DMS153 treated with DMSO at 0.1 percent for 48 hours (cell line): Measurements from ENCODE around the gene ACE.
A peak's percentile ranks its signal among the peaks of the same experiment; 100 is the strongest.

Experiments
- DNase-seq: peaks from one replicate; lab custom pipeline; 2025; ENCODE audit not compliant: unreplicated experiment; lab: John Stamatoyannopoulos, UW

ACE gene

GRCh38 chr17:63474586-63475460, 2.0 kb upstream of the ACE start:
- no peak for DNase-seq

- DNase-seq = no peak
Measured at GRCh38 chr17:63475491-63476412, 1.1 kb upstream of the ACE start.

GRCh38 chr17:63476459-63476853, 405 bp upstream of the ACE start:
- no peak for DNase-seq

- peak; percentile 11 for DNase-seq
Measured at GRCh38 chr17:63477480-63478440, 899 bp downstream of the ACE start.

DNA sequence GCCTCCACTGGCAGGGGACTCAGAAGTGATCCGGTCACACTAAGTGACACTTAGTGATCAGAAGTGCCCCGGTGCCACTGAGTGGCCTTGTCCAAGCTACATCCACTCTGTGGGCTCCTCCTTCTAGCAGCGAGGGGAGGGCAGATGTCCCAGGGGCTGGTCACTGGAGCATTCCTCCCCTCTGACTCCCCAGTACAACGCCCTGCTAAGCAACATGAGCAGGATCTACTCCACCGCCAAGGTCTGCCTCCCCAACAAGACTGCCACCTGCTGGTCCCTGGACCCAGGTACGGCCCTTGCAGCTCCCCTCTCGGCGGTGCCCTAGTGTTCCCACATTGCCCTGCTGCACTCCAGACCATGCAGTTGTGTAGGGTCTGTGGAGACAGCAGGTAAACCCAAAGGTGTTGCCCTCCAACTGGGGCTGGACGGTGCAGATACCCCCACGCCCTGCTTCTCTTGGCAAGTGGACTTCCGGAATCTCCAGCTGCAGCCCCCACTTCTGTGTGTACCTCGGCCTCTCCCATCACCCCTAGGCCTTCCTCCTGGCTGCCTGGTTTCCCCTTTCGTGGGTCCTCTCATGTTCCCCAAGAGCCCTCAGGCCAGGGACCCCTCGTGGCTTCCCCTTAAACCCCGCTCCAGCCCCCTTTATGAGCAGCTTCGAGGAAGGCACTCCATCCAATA, 2.1 kb downstream of the ACE start:
- DNase-seq = peak; percentile 25

DNA sequence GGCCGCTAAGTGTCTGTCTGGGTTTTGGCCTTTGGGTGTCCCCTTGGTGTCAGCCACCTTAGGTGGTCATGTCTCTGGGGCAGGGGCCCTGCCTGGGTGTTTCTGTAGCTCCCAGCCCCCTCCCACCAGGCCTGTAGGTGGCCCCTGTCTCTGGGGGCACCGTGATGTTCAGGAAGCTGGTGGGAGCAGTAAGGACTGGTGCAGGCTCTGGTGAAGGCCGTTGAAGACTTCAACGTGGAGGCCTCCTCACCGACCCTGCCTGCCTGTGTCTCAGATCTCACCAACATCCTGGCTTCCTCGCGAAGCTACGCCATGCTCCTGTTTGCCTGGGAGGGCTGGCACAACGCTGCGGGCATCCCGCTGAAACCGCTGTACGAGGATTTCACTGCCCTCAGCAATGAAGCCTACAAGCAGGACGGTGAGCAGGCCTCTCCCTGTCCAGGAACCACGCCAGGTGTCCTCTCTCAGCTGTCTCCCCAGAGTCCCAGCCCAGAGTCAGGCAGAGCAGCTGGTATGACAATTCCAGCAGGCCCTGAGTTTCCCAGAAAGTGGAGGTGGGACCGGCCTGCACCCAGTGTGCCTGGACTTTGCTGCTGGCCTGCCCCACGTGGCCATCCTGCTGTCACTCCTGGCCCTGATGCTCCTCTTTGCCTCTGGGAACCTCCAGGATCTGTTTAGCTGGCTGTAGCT, 2.8 kb downstream of the ACE start:
- peak; percentile 23 for DNase-seq

- DNase-seq = no peak
Measured at GRCh38 chr17:63480192-63480784, 3.4 kb downstream of the ACE start.

GRCh38 chr17:63480826-63481487, 4.1 kb downstream of the ACE start:
- peak; percentile 85 for DNase-seq

DNA sequence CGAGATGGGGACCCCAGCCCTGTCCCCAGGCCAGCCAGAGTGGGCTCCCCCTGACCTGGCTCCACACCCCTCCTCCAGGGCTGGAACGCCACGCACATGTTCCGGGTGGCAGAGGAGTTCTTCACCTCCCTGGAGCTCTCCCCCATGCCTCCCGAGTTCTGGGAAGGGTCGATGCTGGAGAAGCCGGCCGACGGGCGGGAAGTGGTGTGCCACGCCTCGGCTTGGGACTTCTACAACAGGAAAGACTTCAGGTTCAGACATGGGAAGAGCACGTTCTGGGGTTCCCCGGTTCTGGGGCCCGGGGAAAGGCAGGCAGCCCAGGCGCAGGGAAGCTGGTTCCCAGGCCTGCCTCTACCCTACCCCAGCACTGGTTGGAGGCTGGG, 4.6 kb downstream of the ACE start:
- DNase-seq = no peak

DNA sequence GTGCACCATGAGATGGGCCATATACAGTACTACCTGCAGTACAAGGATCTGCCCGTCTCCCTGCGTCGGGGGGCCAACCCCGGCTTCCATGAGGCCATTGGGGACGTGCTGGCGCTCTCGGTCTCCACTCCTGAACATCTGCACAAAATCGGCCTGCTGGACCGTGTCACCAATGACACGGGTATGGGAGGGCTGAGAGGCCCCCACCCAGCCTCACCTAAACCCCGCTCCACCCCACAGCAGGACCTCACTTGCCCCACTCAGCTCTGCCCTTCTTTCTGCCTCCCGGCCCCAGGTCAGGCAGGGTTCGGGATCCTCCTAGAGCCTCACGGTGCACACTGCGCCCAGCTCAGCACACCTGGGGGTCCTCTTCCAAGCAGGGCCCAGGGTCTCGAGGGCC, 5.6 kb downstream of the ACE start:
- DNase-seq = no peak

DNA sequence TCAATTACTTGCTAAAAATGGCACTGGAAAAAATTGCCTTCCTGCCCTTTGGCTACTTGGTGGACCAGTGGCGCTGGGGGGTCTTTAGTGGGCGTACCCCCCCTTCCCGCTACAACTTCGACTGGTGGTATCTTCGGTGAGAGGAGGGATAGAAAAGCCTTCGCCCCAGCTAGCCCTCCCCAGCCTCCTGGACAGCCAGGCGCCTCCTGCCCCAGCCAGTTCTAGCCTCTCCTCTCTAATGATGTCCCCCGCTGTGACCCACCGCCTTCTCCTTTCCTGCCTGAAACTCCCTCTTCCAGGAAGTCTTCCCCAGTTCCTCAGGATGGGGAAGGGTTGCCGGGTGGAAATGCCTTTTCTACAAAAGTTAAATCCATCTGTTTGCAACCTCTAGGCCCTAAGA, 6.2 kb downstream of the ACE start:
- no peak for DNase-seq

DNA sequence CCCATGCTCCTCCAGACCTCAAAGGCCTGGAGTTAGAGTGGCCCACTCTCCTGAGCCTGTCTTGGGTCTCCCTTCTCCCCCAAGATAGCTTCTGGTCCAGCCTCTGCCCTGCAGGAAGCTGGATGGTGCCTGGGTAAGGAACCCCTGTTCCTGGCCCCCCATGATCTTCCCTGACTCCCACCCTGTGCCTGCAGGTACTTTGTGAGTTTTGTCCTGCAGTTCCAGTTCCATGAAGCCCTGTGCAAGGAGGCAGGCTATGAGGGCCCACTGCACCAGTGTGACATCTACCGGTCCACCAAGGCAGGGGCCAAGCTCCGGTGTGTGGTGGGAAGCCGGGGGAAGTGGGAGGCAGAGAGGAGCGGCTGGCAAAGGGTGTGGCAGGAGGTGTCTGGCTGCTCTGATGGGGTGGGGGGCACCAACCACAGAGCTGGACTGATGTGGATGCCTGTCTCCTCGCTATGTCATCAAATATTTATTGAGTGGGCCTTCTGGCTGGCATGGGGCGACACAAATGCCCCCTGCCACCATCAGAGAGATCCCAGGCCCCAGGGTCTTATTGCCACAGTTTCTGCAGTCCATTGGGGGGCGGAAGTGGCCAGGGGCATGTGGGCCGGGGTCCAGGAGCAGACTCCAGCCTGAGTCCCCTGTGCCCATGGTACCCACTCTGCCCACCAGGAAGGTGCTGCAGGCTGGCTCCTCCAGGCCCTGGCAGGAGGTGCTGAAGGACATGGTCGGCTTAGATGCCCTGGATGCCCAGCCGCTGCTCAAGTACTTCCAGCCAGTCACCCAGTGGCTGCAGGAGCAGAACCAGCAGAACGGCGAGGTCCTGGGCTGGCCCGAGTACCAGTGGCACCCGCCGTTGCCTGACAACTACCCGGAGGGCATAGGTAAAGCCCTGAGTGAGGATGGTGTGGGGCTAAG, 7.1 kb downstream of the ACE start:
- DNase-seq = no peak

GRCh38 chr17:63486317-63487013, 9.6 kb downstream of the ACE start:
- no peak for DNase-seq

DNA sequence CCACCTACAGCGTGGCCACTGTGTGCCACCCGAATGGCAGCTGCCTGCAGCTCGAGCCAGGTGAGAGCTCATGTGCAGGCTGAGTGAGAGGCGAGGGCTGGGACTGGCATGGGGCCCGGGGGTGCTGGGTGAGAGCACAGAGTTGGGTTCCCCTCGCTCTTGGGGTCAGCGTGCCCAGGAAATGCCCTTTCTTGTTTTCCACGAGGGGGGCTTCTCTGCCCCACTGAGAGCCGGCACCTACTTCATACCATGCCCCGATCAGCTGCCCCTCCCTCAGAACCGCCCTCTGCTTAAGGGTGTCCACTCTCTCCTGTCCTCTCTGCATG, 10.1 kb downstream of the ACE start:
- no peak for DNase-seq

GRCh38 chr17:63488851-63489250, 12.0 kb downstream of the ACE start:
- no peak for DNase-seq

- DNase-seq = no peak
Measured at GRCh38 chr17:63489291-63489690, 12.4 kb downstream of the ACE start.

DNA sequence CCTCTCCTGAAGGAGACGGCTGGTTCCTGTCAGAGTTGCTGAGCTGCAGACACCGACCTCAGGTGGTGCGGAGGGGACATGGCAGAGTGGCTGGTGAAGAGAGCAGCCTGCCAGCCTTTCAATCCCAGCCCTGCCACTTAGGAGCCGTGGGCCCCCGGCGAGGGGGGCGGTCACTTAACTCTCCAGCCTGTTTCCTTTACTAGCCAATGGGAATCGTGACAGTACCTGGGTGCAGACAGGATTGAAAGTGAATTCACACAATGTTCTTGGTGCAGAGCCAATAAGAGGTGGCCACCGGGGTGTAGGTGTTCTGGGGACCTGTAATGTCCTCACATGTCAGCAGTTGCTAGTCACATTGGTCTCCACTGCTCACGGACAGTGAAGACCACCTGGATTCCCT, 13.5 kb downstream of the ACE start:
- no peak for DNase-seq
